Fibroblast of mammary gland (primary cell): Measurements from ENCODE around the gene FGA.

Source experiments
- DNase-seq: peaks from one replicate; pipeline ENCODE4 v3.0.0-alpha.2; 2010; ENCODE audit warnings: low read depth
- H3K4me3 ChIP-seq: 2 replicates; pipeline ENCODE4 v1.5.1; 2011; ENCODE audit warnings: low read depth, mild to moderate bottlenecking, low read length, moderate library complexity; ENCODE audit not compliant: control insufficient read depth
- TF ChIP-seq, protein P1 (sequence below): conservative IDR thresholded peaks from 2 replicates; pipeline ENCODE4 v1.5.1; 2011; ENCODE audit warnings: low read depth, low read length, inconsistent platforms; ENCODE audit not compliant: control insufficient read depth, insufficient read depth

FGA gene

DNA sequence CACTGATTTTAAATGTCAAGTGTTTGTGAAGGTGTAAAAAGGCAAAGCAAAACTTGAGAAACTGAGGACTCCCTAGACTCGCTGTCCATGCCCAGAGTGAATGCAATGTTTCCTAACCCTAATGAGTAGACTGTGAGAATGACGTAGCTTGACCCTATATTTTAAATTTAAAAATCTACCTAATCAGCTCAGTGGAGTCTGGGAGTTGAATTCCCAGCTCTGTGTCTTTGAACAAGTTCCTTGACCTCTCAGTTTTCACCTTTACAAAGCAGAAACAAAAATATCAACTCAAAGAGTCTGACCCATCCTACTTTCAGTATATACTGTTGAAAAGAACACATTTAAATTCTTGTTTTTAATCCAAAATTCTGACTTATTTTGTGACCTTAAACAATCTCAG is 2.3 kb downstream of the FGA start:
- DNase-seq, result no peak
- no peak overlapping the region for H3K4me3 ChIP-seq
- TF ChIP-seq, protein P1, sequence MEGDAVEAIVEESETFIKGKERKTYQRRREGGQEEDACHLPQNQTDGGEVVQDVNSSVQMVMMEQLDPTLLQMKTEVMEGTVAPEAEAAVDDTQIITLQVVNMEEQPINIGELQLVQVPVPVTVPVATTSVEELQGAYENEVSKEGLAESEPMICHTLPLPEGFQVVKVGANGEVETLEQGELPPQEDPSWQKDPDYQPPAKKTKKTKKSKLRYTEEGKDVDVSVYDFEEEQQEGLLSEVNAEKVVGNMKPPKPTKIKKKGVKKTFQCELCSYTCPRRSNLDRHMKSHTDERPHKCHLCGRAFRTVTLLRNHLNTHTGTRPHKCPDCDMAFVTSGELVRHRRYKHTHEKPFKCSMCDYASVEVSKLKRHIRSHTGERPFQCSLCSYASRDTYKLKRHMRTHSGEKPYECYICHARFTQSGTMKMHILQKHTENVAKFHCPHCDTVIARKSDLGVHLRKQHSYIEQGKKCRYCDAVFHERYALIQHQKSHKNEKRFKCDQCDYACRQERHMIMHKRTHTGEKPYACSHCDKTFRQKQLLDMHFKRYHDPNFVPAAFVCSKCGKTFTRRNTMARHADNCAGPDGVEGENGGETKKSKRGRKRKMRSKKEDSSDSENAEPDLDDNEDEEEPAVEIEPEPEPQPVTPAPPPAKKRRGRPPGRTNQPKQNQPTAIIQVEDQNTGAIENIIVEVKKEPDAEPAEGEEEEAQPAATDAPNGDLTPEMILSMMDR, result no peak

DNA sequence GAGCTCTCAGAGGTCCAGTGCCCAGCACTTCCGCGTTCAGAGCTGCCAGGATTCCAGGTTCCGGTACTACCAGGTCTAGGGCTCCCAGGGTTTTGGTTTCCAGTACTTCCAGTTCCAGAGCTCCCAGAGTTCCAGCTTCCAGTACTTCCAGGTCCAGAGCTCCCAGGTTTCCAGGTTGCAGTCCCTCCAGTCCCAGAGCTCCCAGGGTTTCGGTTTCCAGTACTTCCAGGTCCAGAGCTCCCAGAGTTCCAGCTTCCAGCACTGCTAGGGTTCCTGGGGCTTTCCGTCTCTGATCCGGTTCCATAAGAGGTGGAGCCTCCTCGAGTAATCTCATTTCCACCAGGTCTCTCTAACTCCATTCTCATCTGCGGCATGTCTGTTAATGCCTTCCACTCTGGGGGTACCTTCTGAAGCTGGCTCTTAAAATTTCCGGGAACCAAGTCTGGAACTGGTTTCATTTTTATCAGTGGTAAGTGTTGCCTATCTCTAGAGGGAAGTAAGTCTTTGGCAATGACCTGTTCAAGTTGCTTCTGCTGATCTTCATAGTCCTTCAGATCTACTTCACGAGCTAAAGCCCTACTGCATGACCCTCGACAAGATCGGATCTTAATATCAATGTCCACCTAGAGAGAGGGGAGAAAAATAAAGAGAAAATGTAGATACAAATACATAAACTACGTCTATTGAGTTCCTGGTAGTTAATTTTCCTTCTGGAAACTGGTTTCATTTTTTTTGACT is 4.1 kb downstream of the FGA start:
- no peak overlapping the region for H3K4me3 ChIP-seq
- no peak for DNase-seq
- TF ChIP-seq, protein P1, result no peak

DNA sequence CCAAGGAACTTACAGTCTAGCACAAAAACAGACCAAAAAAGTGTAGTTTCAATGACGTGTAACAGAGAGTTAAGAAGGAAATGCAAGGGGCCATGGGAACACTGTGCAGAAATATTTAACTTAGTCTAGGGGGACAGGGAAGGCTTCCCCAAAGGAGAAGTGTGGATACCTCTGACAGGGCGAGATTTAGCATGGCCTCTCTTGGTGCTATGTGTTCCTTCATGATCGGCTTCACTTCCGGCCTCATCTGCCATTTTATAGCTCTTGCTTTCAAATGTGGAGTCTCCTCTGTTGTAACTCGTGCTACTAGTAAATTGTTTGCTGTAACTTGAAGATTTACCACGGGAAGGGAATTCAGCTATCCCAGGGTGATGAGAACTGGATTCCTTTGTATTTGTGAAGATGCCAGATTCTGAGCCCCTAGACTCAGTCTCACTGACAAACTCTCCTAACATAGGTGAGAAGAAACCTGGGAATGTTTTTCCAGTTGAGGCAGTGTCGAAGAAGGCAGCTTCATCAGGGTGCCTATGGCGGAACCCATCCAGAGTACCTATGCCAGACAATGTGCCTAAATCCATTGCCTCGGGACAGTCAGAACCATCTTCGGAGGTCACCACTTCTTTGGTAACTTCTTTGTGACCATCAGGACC is 5.0 kb downstream of the FGA start:
- DNase-seq, result no peak
- H3K4me3 ChIP-seq, result no peak overlapping the region
- TF ChIP-seq, protein P1, result no peak

DNA sequence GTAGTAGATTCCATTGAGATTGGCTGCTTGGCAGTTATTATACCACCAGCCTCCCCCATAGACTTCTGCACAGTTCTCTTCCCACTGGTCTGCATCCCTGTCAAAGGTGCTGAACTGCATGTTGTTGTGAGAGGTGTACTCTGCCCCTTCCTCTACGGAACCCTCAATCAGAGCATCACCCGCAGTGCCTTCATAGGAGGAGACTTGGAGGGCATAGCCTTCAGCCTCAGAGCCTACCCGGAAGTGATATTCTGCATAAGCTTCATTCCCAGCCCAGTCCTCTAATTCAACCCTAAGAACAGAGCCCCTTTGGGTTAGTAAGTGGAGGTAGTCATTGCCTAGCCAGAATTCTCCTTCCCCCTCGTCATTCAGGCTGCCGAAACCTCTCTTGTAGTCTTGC is 6.3 kb downstream of the FGA start:
- no peak overlapping the region for H3K4me3 ChIP-seq
- TF ChIP-seq, protein P1, result no peak
- DNase-seq, result no peak

DNA sequence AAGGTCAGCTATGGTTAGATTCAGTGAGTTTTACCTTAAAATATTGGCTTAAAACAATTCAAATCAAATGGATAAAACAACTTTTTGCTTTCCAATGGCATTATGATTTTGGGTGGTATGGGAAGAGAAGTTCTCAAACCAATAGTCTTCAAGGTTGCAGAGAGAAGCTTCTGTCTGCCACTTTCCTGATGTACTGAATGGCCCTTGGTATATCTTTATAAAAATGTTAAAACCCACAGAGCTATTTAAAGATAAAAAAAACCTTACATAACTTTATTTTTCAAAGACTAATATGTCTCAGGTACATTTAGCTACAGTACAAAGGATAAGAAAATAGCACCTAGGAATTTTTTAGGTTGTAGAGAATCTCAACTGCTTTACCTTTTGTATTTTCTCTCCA is 6.9 kb downstream of the FGA start:
- no peak overlapping the region for H3K4me3 ChIP-seq
- DNase-seq, result no peak
- TF ChIP-seq, protein P1, result no peak

DNA sequence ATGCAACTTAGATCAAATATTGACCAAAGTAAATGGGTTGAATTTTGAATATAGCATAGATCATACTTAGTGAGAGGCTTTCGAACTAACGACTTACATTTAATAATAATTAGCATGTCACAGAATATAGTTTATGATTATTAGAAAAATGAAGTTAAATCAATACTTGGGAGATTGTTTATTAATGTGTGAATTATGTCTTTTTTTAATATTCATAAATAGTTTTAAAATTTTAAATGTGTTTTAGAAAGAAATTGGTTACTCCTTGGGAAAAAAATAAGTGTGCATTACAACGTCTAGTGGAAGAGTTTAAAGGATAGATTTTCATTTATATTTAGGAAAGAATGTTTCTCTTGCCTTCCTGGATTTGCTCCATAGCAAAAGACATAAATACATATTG is 7.3 kb downstream of the FGA start:
- H3K4me3 ChIP-seq, result no peak overlapping the region
- TF ChIP-seq, protein P1, result no peak
- no peak for DNase-seq
